Inferior parietal cortex (tissue), 1 donor: ENCODE data around the gene RAPH1.

Experiments used
- DNase-seq: peaks from one replicate; pipeline ENCODE4 v3.0.0-alpha.2; 2016; ENCODE audit errors: extremely low spot score

RAPH1 gene

GRCh38 chr2:203361922-203362321, 173.2 kb downstream of the RAPH1 start:
- DNase-seq = no peak

- no peak for DNase-seq
These were observed 173.6 kb downstream of the RAPH1 start for GRCh38 chr2:203361495-203361894.

GRCh38 chr2:203360833-203361430, 174.2 kb downstream of the RAPH1 start:
- no peak for DNase-seq

- DNase-seq = no peak
These were observed 175.7 kb downstream of the RAPH1 start for GRCh38 chr2:203359450-203359849.

- no peak for DNase-seq
These were observed 180.1 kb downstream of the RAPH1 start for GRCh38 chr2:203354966-203355365.

- no peak for DNase-seq
These were observed 182.4 kb downstream of the RAPH1 start for GRCh38 chr2:203352604-203353255.

- no peak for DNase-seq
These were observed 187.7 kb downstream of the RAPH1 start for GRCh38 chr2:203347375-203347774.

GRCh38 chr2:203346612-203347011, 188.5 kb downstream of the RAPH1 start:
- no peak for DNase-seq

GRCh38 chr2:203344667-203345066, 190.4 kb downstream of the RAPH1 start:
- DNase-seq = no peak
